Fibroblast of skin of left quadriceps (primary cell): ENCODE results near the gene TBRG4.
A peak's percentile ranks its signal among the peaks of the same experiment; 100 is the strongest.

Source experiments
- DNase-seq, 2 experiments: peaks; one replicate each; pipeline ENCODE4 v3.0.0-alpha.2; 2013; ENCODE audit warnings: low read depth in 2 of 2

The TBRG4 gene

DNA sequence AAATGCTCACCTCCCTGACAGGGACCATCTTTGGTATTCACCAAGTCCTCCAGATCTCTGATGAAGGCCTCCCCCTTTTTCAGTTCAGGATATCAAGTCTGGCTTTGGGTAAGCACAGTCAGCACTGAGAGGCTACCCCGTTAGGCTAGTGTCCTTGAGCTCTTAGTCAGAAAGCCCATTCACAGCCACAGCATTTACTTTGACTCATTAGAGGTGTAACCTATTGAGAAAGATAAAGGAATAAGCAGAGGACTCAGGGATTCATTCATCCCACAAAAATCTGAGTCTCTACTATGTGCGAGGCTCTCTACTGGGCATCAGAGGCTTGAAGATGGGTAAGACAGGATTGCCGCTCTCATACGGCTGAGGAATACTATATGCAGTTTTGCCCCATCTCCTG is 32.1 kb upstream of the TBRG4 start:
- DNase-seq = no peak

DNA sequence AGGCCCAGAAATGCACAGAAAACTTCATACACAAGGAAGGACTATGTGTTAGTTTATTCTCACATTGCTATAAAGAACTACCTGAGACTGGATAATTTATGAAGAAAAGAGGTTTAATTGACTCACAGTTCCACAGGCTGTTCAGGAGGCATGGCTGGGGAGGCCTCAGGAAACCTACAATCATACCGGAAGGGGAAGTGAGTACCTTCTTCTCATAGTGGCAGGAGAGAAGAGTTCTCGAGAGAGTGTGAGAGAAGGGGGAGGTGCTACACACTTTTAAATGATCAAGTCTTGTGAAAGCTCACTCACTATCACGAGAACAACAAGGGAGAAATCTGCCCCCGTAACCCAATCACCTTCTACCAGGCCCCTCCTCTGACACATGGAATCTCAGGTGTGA is 29.3 kb upstream of the TBRG4 start:
- no peak for DNase-seq

DNA sequence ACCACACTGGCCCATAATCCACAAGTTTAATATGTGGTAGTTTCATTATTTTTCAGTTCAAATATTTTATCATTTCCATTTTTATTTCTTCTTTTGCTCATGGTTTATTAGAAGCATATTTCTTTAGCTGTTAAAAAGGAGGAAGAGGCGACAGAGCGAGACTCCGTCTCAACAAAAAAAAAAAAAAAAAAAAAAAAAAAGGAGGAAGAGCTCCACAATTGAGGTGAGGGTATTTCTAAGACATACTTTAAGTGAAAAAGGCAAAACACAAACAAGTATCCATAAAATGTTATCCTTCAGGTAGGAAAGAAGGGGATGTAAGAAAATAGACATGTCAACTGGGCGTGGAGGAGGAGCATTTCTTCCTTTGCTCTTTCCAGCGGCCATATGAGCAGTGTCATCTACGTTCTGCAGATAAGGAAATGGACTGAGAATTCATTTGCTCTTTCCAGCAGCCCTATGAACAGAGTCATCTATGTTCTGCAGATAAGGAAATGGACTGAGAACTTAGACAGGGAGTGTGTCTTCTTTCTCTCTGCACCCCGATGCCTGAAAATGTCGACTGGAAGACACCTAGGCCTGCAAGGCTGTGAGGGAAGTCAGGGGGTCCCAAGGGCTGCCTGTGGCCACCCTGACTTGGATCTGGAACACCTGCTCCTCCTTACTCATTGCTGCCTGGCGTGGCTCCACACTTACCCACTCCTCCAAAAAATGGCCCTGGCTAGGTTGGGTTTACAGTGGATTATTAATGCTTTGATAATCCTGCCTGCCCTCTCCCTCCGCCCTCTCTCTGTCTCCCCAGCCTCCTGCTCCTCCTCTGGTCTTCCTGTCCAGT is 27.2 kb upstream of the TBRG4 start:
- DNase-seq = no peak

DNA sequence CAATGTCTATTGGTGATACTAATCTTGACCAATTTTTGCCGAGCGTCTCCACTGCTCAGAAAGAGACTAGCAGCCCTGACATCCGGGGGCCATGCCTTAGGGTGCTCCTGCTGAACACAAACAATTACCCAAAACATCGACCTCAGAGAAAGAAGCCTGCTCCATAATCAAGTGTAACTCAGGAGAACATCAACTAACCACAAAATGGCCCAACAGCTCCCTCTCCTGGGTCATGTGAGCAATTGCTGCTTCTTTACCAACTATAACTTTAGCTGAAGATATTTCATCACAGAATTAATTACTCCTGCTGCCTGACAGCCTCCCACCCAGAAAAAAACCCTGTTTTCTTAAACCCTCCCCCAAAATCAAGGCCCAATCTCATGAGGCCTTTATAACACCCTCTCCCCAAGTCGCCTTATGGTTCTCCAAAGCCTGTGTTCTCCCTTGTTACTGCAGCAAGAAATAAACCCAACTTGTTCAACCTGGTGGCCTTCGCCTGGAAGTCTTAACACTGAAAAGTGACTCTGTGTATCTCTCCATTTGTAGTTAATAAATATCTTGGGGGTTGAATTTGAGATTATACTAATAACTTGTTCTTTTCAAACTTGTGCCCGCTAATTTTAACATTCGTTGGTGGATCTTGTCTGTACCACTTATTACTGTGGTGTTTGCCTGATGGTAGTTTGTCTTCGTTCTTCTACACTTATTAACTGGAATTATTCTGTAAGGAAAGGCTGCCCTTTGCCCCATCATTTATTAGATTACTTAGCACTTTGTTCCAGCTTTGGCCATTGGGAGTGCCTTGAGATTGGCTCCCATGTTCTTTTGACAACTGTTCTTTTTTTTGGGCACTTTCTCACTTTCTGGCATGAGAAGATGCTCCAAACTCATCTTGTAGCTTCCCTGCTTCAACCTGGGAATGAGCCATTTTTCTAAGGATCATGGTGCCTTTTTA is 24.9 kb upstream of the TBRG4 start:
- peak; percentile 52 to 55 for DNase-seq

DNA sequence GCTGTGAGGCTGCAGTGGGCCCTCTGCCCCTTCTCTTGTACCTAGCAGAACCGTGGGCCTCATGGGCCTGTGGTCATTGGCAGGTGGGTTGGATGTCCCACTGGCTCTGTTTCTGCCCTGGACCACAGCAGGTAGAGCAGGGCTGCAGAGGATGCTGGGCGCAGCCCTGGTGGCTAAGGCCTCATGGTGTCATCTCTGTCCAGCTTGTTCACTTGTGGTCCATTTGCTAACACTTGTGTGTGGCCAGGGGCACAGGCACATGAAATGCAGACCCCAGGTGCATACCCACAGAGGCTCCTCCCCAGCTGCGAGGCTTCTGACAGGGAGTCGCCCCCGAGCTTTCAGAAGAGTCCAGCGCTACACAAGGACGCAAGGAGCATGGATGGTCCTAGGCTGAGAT is 22.4 kb upstream of the TBRG4 start:
- DNase-seq = no peak

DNA sequence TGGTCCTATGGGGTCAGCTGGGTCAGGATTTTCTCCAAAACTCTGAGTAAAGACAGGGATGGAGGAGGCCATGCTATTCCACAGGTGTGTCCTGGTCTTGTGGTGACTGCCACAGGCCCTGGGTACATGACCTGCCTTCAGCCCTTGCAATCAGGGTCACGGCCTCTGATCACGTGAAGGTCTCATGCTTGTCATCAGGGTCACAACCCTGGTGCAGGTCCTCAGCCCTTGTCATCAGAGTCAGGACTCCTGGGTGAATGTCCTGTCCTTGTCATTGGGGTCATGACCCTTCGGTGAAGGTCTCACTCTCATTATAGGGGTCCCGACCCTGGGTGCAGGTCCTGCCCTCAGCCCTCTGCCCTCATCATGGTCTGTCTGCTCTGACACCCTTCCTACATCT is 21.9 kb upstream of the TBRG4 start:
- no peak for DNase-seq

DNA sequence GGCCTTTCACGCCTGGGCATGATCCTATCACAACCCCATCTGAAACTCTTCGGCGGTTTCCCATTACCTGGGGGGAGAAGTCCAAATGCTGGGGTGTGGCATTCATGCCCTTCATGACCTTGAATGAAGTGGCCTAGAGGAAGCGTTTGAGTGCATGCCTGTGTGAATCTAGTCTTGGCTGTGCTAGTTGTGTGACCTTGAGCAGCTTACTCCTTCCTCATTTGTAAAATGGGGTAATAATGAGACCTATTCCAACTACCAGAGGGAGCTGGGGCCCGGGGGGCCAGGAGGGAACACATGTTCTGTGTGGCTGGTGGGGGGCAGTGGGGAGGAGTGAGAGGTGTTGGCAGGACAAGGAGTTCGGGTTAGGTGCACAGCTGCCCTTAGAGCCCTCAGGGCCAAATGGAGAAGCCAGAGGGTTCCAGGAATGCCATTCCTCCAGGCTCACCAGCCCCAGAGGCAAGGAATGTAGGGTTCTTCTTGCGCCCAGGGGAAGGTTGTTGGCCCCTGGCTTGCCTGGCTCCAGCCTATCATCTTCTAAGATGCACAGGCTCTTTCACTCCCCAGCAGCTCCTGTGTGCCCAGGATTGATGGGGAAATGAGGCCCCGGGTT is 21.3 kb upstream of the TBRG4 start:
- no peak for DNase-seq

DNA sequence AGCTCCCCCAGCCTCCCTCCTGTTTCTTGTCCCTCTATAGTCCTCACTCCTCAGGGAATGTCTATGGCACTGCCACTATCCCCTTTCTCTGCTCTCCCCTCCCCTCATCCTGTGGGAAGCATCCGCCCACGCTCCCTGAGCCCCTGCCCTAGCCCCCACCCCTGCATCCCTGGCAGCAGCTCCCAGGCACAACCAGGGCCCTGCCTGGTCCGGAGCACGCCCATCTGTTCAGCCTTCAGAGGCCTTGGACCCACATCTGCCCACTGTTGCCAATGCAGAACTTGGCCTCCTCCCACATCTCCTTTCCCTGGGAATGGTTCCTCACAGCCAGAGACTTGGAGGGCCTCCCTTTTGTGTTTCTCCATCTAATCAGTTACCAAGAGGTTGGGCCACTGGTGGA is 20.4 kb upstream of the TBRG4 start:
- DNase-seq = no peak

DNA sequence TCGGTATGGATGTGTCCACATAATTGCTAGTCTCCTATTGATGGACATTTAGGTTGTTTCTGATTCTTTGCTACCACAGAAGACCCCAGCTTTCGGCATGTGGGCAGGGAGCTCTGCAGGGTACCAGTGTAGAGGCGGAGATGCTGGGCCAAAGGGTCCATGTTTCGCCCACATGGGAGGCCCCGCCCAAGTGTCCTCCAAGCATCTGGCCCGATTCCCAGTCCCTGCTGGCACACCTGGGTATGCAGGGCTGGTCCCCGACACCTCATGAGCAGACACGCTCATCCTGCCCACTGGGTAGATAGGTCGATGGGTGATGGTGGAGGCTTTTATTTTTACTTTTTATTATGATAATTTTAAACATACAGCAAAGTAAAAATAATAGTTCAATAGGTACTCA is 19.4 kb upstream of the TBRG4 start:
- no peak for DNase-seq

DNA sequence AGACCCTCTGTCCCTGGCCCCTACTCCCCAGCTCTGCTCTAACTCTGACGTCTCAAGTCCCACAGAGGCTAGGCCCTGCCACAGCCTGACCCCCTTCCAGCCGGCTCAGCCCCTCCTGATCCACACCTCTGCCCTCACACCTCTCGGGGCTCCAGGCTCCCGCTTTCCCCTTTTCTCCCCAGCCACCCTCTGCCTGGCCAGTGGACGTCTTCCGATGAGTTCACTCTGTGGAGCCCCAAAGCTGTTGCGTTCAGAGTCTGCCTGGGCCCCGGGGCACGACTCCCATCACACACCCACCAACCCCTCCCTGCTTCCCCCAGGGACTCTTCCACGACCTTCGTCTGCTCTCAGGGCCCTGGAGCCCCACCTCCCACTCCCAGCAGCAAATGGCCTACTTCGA is 18.4 kb upstream of the TBRG4 start:
- DNase-seq = no peak

DNA sequence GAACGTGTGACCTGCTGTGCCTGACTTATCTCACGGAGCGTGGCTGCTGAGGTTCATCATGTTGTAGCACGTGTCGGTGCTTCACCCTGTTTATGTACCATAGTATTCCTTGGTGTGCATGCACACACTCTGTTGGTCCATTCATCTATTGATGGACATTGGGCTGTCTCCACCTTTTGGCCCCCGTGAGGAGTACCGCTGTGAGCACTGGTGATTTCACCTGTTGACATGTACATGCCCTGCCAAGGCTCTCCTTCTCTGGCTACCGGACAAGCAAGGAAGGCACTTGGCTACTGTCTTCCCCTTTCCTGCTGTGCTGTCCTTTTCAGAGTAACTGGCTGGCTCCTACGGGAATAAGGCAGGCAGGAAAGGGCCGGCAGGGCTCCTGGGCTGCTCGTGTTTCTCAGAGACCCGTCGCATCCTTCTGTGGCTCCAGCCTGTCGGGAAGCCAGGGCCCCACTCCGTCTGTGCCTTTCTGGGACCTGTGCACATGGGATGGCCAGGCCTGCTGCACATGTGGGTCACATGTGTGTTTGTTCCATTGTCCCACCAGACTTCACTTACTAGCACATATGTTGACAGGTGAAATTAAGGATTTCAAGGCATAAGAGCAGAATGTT is 17.8 kb upstream of the TBRG4 start:
- DNase-seq = no peak

DNA sequence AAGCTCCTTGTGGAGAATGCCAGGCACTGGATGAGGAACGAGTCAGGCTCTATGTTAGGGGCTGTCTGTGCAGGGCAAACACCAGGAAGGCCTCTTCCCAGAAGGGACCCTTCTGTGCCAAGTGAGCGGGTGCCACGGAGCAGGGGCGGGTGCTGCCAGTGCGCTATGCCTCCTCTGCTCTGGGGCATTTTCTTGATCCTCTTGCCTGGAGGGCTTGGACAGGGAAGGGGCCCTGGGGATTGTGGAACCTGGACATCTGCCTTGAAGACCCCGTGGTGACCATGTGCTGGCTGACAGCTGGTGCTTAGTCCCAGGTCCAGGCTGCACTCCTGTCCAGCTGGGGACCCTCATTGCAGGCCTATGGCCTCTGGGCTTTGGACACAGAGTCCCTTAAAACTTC is 15.4 kb upstream of the TBRG4 start:
- DNase-seq = no peak

DNA sequence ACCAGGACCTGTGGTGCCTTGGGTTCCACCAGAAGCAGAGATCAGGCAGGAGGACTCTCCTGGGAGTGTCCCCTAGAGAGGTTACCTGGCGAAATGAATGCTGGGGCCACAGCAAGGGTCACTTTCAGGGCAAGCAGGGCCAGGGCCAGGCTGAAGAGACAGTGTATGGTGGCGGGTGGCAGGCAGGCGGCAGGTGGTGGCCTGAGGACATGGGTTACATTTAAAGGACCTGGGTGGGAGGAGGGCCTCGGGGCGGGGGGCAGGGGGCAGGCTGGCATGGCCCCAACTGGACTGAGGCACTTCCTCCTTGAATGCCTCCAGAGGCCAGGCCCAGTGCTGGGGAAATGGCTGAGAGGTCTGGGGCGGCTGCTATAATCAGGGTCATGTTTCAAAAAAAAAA is 14.7 kb upstream of the TBRG4 start:
- no peak for DNase-seq

DNA sequence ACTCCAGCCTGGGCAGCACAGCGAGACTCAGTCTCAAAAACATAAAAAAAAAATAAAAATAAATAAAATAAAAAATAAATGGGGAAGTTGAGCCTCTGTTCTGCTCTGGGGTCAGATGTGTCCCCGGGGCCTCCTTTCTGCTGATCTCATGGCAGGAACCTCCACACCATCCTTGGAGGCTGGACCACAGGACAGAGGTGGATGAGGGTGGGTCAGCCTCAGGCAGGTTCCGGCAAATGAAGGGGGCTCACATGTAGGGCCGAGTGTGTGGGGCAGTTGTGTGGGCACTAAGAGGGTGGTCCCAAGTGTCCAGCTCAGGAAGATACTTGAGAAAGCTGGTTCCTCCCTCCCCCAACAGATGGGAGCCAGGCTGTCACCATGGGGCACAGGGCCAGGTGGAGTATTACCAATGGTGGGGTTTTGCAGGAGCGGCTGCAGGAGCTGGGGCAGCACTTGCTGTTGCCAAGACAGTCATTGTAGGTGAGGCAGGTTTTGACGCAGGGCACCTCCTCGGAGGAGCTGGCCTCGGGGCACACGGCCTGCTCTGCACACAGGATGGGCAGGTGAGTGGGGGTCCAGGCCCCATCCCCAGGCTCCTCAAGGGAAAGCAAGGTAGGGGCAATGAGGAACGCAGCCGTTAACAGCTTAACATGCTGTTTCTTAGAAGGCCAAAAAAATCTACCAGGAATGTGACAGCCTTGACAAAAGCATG is 13.9 kb upstream of the TBRG4 start:
- DNase-seq = no peak

DNA sequence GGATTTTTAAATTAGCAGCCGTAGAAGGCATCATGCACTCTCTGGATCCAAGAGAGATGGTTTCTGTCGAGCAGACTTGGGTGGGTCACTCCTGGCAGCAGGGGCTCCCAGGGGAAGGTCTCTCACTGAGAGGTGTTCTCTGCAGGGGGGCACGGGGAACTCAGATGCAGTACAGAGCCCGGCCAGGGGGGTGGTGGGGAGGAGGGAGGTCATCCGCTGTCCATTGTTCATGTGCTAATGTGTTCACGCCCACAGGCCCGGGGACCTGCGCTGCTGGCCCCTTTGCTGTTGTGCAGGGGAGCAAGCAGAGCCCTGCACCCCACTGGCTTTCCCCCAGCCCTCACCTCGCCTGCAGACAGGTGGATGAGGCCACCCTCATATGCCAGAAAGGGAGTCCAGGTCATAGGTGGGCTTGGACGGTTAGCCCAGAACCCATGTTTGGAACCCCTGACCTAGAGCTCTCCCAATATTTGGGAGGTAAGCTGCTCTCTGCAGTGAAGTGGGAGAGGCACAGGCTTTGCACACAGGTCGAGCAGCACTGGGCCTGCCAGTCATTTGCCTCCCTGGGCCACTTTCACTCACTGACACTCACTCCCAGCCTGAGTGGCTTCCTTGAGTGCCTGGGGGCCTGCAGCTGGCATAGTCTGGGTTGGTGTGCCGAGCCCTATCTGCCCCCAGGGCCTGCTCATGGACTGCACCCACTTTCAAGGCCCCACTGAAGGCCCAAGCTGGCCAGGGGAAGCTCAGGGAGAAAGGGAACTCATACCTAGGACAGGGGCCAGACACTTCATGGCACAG is 12.6 kb upstream of the TBRG4 start:
- DNase-seq = no peak

DNA sequence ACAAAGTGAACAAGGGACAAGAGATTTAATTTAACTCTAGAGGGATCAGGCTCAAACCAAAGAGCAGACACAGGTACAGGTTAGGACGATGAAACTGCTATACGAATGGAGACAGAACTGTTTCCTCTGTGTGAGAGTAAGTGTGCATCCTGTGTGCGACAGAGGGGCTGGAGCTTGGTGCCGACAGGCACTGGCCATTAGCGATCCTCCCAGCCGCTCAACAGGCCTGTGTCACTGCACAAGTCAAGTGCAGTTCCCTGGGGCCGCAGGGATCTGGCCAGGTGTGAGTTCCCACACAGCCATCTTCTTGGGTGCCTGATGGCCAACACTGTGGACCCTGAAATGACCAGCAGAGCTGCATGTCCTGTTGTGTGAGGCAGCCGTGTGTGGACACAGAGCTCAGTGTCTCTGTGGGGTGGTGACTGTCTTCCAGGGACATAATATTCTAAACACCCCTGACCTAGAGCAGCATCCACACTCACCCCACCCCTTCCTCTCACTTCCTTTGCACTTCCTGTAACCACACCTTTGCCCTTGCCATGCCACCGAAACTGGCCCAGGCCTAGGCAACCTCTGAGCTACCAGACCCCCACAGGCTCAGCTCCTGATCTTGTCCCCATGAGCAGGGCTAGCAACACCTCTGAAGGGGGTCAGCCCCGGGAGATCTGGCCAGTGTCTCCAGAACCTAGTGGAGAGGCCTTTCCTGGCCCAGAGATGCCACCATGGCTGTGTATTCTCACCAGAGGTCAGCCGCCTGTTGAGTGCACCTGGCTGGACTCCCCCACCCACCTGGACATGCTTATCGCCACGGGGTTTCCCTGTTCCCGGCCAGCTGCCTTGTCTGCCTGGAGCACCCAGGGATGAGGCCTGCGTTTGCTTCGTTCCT is 11.7 kb upstream of the TBRG4 start:
- no peak for DNase-seq

DNA sequence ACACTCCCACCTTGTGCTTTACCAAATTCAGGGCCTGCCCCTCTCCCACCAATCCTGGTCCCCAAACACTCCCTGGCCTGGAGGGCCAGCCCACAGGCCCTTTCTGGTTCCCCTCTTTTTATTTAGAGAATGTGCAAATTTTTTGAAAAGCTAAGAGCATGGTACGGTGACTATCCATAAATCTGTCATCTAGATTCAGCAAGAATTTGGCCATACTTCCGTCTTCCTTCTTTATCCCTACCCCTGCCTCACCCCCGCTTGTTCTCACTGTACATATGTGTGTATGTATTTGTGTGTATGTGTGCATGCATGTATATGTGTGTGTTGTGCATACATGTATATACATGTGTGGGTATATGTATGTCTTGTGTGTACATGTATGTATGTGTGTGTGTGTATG is 8.1 kb upstream of the TBRG4 start:
- DNase-seq = no peak

DNA sequence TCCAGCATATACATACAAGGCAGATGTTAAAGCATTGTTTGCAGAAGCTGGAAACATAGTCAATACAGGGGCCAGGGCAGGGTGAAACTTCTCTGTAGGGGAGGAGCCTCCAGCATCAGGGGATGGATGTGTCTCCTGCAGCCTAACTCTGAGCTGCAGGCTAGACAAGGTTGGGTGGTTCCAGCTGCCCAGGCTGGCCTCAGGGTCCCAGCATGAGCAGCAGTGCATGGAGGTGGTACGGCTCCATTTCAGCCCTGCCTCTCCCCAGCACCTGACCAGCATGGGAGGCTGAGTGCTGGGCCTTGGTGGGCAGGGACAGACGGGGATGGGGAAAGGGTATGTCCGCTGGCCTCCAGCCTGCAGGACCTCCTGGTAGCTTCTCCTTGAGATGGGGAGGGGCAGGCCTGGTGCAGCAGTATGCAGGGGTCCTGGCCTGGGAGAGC is 7.4 kb upstream of the TBRG4 start:
- DNase-seq = no peak

DNA sequence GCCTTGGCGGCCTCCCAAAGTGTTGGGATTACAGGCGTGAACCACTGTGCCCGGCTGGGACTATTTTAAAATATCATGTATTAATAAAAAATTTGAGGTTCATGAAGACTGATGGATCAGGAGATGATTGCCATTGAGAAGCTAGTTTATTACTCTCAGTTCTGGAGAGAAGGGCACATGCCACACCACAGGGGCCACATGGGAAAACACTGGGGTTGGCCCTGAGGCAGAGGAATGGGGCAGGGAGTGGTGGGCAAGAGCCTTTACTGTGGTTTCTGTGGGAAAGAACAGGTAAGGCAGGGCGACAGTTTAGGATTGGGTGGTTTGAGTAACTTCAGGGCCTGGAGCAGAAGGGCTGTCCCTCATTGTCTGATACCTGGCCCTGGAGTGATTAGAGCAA is 6.8 kb upstream of the TBRG4 start:
- no peak for DNase-seq

DNA sequence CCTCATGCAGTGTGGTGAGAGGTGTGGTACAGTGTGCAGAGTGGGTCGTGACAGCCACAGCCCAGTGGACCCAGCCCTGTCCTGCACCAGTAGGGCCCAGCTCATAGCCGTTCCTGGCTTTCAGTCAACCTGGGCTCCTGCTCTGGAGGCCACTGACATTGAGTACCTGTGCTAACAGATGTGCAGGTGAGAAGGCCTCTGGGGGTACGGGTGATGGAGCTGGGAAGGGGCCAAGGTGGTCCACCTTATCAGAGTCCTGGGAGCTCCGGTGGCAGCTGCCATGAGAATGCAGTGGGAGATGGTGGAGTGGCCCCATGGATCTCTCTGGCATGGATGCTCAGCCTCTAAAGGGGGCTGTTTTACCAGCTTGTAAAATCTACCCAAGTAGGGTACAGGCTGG is 6.1 kb upstream of the TBRG4 start:
- no peak for DNase-seq
